ENCODE measurements around the gene MAML2. TPM values are rescaled to one million over a fixed set of nuclear protein-coding genes. Genes with fewer than 3 reads are reported as not detected.

MAML2 gene
- total and polyA plus RNA-seq, 9 of the 15 experiments (the other 6 are each of a cell fraction or from before 2014, with no cell fraction given): 0.79 to 6.8 (median 4.8) TPM

DNA sequence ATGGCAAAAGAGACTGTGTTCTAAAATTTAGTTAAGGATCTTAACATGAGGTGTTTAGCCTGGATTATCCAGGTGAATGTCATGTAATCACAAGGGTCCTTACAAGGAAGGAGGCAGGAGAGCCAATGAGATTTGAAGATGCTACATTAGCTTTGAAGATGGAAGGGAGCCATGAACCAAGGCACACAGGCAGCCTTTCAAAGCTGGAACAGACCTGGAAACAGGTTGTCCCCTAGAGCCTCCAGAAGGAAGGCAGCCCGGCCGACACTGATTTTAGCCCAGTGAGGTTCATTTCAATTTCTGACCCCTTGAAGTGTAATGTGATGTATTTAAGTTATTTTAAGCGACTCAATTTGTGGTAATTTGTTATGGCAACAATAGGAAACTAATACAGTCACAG is 223.8 kb downstream of the MAML2 start:
- intact Hi-C loops (cut with micrococcal nuclease): no loop called here
- WGBS (ENCODE audit: insufficient coverage, low coverage, missing lambda C conversion rate): 59% methylated on average over 3 of the region's 3 CpGs
- CTCF ChIA-PET (ENCODE audit: low intra/inter-chr PET ratio): no interaction called here
- Histone ChIP-seq H3K4me1 (replicated peaks in 1 of 2; ENCODE audit: control insufficient read depth in 2 of 2, insufficient read depth in 2 of 2, low read length in 2 of 2) (no peaks in the 10 kb centered on the region), H3K9me1 (ENCODE audit: control insufficient read depth, insufficient read depth, low read length) (no peaks in the 10 kb centered on the region), H3K4me3 (no peak overlapping the region), H3K79me2 (ENCODE audit: control insufficient read depth, insufficient read depth, low read length) (no peaks in the 10 kb centered on the region), H3K27me3 (ENCODE audit: control insufficient read depth in 2 of 2, insufficient read depth in 2 of 2, low read length in 2 of 2) (no peaks in the 10 kb centered on the region), H2AFZ (ENCODE audit: low read depth, low read length) (no peak overlapping the region), H4K20me1 (replicated peaks; ENCODE audit: control insufficient read depth, insufficient read depth, low read length) (no peaks in the 10 kb centered on the region), H3K36me3 (ENCODE audit: control insufficient read depth, insufficient read depth, low read length) (no peaks in the 10 kb centered on the region), H3K9me3 (replicated peaks; ENCODE audit: control insufficient read depth, insufficient read depth, low read depth, low read length) (no peaks in the 10 kb centered on the region), H3K9ac (ENCODE audit: insufficient read depth in 1 of 2, low read depth in 2 of 2, low read length in 2 of 2) (no peak overlapping the region), H3K27ac (ENCODE audit: extremely low read depth, low read depth, low read length) (no peak overlapping the region), H3K4me2 (ENCODE audit: insufficient read depth, low read length) (no peak overlapping the region)
- BruUV-seq (replicated peaks): no TSS peak
- in situ Hi-C loops (cut with MboI): no loop called here
- no peak for ATAC-seq
- no peak for DNase-seq (ENCODE audit: extremely low read depth in 1 of 4, low spot score in 3 of 4)
- FAIRE-seq: no peak
- POLR2A ChIA-PET: interaction anchor here (0.5 to 1.7 kb wide), 4 partner anchors 11 to 154 kb away, joined by 3 to 6 read pairs (median 4); no protein-coding TSS in a partner anchor
- no peak for TF ChIP-seq SNRNP70 (optimal IDR thresholded peaks at IDR 0.05; ENCODE audit: low read depth, low read length)
- TF ChIP-seq, protein P1, sequence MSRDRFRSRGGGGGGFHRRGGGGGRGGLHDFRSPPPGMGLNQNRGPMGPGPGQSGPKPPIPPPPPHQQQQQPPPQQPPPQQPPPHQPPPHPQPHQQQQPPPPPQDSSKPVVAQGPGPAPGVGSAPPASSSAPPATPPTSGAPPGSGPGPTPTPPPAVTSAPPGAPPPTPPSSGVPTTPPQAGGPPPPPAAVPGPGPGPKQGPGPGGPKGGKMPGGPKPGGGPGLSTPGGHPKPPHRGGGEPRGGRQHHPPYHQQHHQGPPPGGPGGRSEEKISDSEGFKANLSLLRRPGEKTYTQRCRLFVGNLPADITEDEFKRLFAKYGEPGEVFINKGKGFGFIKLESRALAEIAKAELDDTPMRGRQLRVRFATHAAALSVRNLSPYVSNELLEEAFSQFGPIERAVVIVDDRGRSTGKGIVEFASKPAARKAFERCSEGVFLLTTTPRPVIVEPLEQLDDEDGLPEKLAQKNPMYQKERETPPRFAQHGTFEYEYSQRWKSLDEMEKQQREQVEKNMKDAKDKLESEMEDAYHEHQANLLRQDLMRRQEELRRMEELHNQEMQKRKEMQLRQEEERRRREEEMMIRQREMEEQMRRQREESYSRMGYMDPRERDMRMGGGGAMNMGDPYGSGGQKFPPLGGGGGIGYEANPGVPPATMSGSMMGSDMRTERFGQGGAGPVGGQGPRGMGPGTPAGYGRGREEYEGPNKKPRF (IDR thresholded peaks at IDR 0.05; ENCODE audit: low read depth, low read length): no peak
- TF ChIP-seq KDM4B (IDR thresholded peaks at IDR 0.05; ENCODE audit: borderline replicate concordance in 2 of 2, low read depth in 1 of 2): no peak
- TF ChIP-seq ZNF77 (CRISPR knock-in tag; IDR thresholded peaks at IDR 0.05): no peak
- TF ChIP-seq FOXJ2 (tag; IDR thresholded peaks at IDR 0.05): no peak
- no peak for TF ChIP-seq RBM14 (IDR thresholded peaks at IDR 0.05; ENCODE audit: borderline replicate concordance, insufficient read depth, low read depth, low read length)
- TF ChIP-seq, protein P2, sequence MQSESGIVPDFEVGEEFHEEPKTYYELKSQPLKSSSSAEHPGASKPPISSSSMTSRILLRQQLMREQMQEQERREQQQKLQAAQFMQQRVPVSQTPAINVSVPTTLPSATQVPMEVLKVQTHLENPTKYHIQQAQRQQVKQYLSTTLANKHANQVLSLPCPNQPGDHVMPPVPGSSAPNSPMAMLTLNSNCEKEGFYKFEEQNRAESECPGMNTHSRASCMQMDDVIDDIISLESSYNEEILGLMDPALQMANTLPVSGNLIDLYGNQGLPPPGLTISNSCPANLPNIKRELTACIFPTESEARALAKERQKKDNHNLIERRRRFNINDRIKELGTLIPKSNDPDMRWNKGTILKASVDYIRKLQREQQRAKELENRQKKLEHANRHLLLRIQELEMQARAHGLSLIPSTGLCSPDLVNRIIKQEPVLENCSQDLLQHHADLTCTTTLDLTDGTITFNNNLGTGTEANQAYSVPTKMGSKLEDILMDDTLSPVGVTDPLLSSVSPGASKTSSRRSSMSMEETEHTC (IDR thresholded peaks at IDR 0.05): no peak
- TF ChIP-seq, protein P3, sequence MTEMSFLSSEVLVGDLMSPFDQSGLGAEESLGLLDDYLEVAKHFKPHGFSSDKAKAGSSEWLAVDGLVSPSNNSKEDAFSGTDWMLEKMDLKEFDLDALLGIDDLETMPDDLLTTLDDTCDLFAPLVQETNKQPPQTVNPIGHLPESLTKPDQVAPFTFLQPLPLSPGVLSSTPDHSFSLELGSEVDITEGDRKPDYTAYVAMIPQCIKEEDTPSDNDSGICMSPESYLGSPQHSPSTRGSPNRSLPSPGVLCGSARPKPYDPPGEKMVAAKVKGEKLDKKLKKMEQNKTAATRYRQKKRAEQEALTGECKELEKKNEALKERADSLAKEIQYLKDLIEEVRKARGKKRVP (CRISPR knock-in tag; IDR thresholded peaks at IDR 0.05): no peak
- TF ChIP-seq RNF2 (IDR thresholded peaks at IDR 0.05): no peak
- TF ChIP-seq EZH2 (IDR thresholded peaks at IDR 0.05; ENCODE audit: borderline replicate concordance, low read depth, low read length): no peak
- TF ChIP-seq, protein P4, sequence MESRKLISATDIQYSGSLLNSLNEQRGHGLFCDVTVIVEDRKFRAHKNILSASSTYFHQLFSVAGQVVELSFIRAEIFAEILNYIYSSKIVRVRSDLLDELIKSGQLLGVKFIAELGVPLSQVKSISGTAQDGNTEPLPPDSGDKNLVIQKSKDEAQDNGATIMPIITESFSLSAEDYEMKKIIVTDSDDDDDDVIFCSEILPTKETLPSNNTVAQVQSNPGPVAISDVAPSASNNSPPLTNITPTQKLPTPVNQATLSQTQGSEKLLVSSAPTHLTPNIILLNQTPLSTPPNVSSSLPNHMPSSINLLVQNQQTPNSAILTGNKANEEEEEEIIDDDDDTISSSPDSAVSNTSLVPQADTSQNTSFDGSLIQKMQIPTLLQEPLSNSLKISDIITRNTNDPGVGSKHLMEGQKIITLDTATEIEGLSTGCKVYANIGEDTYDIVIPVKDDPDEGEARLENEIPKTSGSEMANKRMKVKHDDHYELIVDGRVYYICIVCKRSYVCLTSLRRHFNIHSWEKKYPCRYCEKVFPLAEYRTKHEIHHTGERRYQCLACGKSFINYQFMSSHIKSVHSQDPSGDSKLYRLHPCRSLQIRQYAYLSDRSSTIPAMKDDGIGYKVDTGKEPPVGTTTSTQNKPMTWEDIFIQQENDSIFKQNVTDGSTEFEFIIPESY (CRISPR knock-in tag; IDR thresholded peaks at IDR 0.05): no peak
- no peak for TF ChIP-seq TBP (optimal IDR thresholded peaks at IDR 0.05; ENCODE audit: low read depth, low read length)
- no peak for TF ChIP-seq ZNF436 (CRISPR knock-in tag; IDR thresholded peaks at IDR 0.05)
- TF ChIP-seq CBX8 (IDR thresholded peaks at IDR 0.05; ENCODE audit: borderline replicate concordance, extremely low read depth, low read depth, low read length, poor library complexity, severe bottlenecking): no peak

Data from K562 (cell line).